K562 (cell line): ENCODE results near the gene ZNF785. TPM values are rescaled to one million over a fixed set of nuclear protein-coding genes. Genes with fewer than 3 reads are reported as not detected.

Experiments
- ATAC-seq: fragments of 200-7000 bp; cut with Tn5 transposase; 3 replicates; pipeline ENCODE4 v1.9.1; 2020; ENCODE audit warnings: moderate library complexity
- BruUV-seq: library from RNA; stranded (reverse); fragments of 400-500 nt; replicated peaks from 2 replicates; lab custom pipeline; 2021; lab: Mats Ljungman, UMichigan
- CTCF ChIA-PET: fragments of 300-600 bp; formaldehyde crosslinking; extraction: SDS; loops from one replicate; lab custom pipeline; 2021; ENCODE audit warnings: low intra/inter-chr PET ratio; lab: Yijun Ruan, JAX
- POLR2A ChIA-PET: fragments of 300-600, 350-650 bp; sonication (Branson Sonifier 250); formaldehyde crosslinking; extraction: SDS; loops from one replicate; lab custom pipeline; 2021; ENCODE audit warnings: antibody characterized with exemption, inconsistent platforms; lab: Yijun Ruan, JAX
- DNase-seq, 4 experiments: peaks; one replicate each; pipeline versions ENCODE4 v3.0.0 to v3.0.0-alpha.2; 2011 to 2018; ENCODE audit warnings: low spot score in 3 of 4, mixed read lengths in 3 of 4; ENCODE audit errors: extremely low read depth in 1 of 4
- FAIRE-seq: peaks from 2 replicates; lab custom pipeline; 2011; peaks lifted over from hg19 to GRCh38; lab: Jason Lieb, UNC
- H2AFZ ChIP-seq: 2 replicates; pipeline ENCODE4 v1.6.0; 2011; ENCODE audit warnings: low read depth, low read length, control low read depth, inconsistent platforms
- H3K27ac ChIP-seq: fragments of 200-600 bp; 3 replicates; pipeline ENCODE4 v1.8.0; 2011; ENCODE audit warnings: low read depth, mild to moderate bottlenecking, control low read depth, inconsistent platforms, low read length, moderate library complexity, mixed read lengths; ENCODE audit errors: extremely low read depth
- H3K27me3 ChIP-seq, 2 experiments: fragments of 300-600 bp in 1 of 2; 2 replicates in 1 of 2; 3 replicates in 1 of 2; pipeline versions ENCODE4 v1.6.0 to v1.8.0; 2011; ENCODE audit warnings: inconsistent platforms in 2 of 2, low read length in 2 of 2, mild to moderate bottlenecking in 1 of 2, mixed read lengths in 1 of 2, moderate library complexity in 1 of 2; ENCODE audit not compliant: control insufficient read depth in 2 of 2, insufficient read depth in 2 of 2
- H3K36me3 ChIP-seq: fragments of 300-600 bp; 3 replicates; pipeline ENCODE4 v1.8.0; 2011; ENCODE audit warnings: mild to moderate bottlenecking, low read length, inconsistent platforms; ENCODE audit not compliant: control insufficient read depth, insufficient read depth
- H3K4me1 ChIP-seq, 2 experiments: fragments of 200-600 bp in 1 of 2; replicated peaks in 1 of 2; 2 replicates in 1 of 2; 3 replicates in 1 of 2; pipeline versions ENCODE4 v1.5.1 to v1.8.0; 2011; ENCODE audit warnings: inconsistent platforms in 2 of 2, low read length in 2 of 2, mild to moderate bottlenecking in 1 of 2, mixed read lengths in 1 of 2, moderate library complexity in 1 of 2; ENCODE audit not compliant: control insufficient read depth in 2 of 2, insufficient read depth in 2 of 2
- H3K4me2 ChIP-seq: 2 replicates; pipeline ENCODE4 v1.6.1; 2011; ENCODE audit warnings: low read length, control low read depth, inconsistent platforms, mixed read lengths; ENCODE audit not compliant: insufficient read depth
- H3K4me3 ChIP-seq: fragments of 200-600 bp; sonication (generic), shearing (Covaris generic); 2 replicates; pipeline ENCODE4 v1.5.1; 2016; ENCODE audit warnings: control low read depth, inconsistent platforms
- H3K79me2 ChIP-seq: fragments of 200-600 bp; 3 replicates; pipeline ENCODE4 v1.8.0; 2011; ENCODE audit warnings: low read length, inconsistent platforms; ENCODE audit not compliant: control insufficient read depth, insufficient read depth
- H3K9ac ChIP-seq, 2 experiments: 2 replicates each; pipeline versions ENCODE4 v1.6.0 to v1.6.1; 2011; ENCODE audit warnings: low read depth in 2 of 2, low read length in 2 of 2, control low read depth in 1 of 2, inconsistent platforms in 1 of 2, mild to moderate bottlenecking in 1 of 2, mixed read lengths in 1 of 2; ENCODE audit not compliant: insufficient read depth in 1 of 2
- H3K9me1 ChIP-seq: one replicate; pipeline ENCODE4 v1.6.0; 2011; ENCODE audit warnings: inconsistent platforms, mild to moderate bottlenecking, low read length, moderate library complexity; ENCODE audit not compliant: control insufficient read depth, insufficient read depth
- H3K9me3 ChIP-seq: replicated peaks from 2 replicates; pipeline ENCODE4 v1.5.1; 2011; ENCODE audit warnings: low read depth, low read length, inconsistent platforms; ENCODE audit not compliant: control insufficient read depth, insufficient read depth
- H4K20me1 ChIP-seq: replicated peaks from 2 replicates; pipeline ENCODE4 v1.6.1; 2011; ENCODE audit warnings: low read length, inconsistent platforms, mixed read lengths; ENCODE audit not compliant: control insufficient read depth, insufficient read depth
- CHD2 ChIP-seq: IDR thresholded peaks from 2 replicates; pipeline ENCODE4 v1.6.1; 2011; ENCODE audit warnings: low read depth, low read length
- EP300 ChIP-seq: IDR thresholded peaks from 2 replicates; pipeline ENCODE4 v1.6.1; 2012; ENCODE audit warnings: low read length, improper control_type of control experiment
- ZC3H4 ChIP-seq: sonication (generic); formaldehyde crosslinking; IDR thresholded peaks from 2 replicates; pipeline ENCODE4 v1.9.0; 2021; ENCODE audit warnings: missing genetic modification reagents, borderline replicate concordance
- WGBS: fragments of 100-300 bp; shearing (Covaris generic); methylation state at CpG from one replicate; pipeline ENCODE4 v1.1.6; 2016; ENCODE audit warnings: low coverage, mixed read lengths; ENCODE audit not compliant: insufficient coverage; ENCODE audit errors: missing lambda C conversion rate; 5-methylcytosine and 5-hydroxymethylcytosine counted together
- in situ Hi-C: fragments of 300-500 bp; cut with MboI; formaldehyde crosslinking; loops from 4 replicates; pipeline ENCODE4 v1.15.0; 2018; ENCODE audit warnings: inconsistent platforms, mixed read lengths
- intact Hi-C: fragments of 100-400 bp; cut with micrococcal nuclease; formaldehyde crosslinking; loops from 2 replicates; pipeline ENCODE4 v1.14.2; 2022
- polyA plus RNA-seq, 8 experiments: library from polyadenylated mRNA; depleted of rRNA in 4 of 8; stranded (reverse) in 5 of 8; unstranded in 3 of 8; fragments of >200 nt; fragmentation: Nextera tagmentation in 2 of 8; fragmentation: Illumina TruSeq in 1 of 8; extraction: Ambion mirVana in 2 of 8; extraction: Trizol in 1 of 8; gene quantifications; 2 replicates each; pipeline versions ENCODE4 v1.2.1 to v1.2.3, GENCODE V29; 2011 to 2014; ENCODE audit warnings: inconsistent platforms in 1 of 8, missing spikeins in 1 of 8
- total RNA-seq, 7 experiments: library from RNA; depleted of rRNA in 6 of 7; stranded (reverse); fragments of >200 nt in 6 of 7; fragmentation: Illumina TruSeq in 2 of 7; extraction: Trizol in 2 of 7; gene quantifications; 2 replicates each; pipeline versions ENCODE4 v1.2.1 to v1.2.3, GENCODE V29; 2011 to 2021; ENCODE audit warnings: low replicate concordance in 1 of 7
- TF ChIP-seq, protein P1 (sequence below), 2 experiments: fragments of 450-650 bp; IDR thresholded peaks; 2 replicates each; pipeline ENCODE4 v1.6.1; 2016
- TF ChIP-seq, protein P2 (sequence below), 3 experiments: fragments of 200-800 bp in 1 of 3; sonication (Bioruptor generic) in 1 of 3; sonication (generic) in 1 of 3; formaldehyde crosslinking in 1 of 3; IDR thresholded peaks; 2 replicates each; pipeline versions ENCODE4 v1.6.1 to v1.8.0; 2016 to 2022; ENCODE audit warnings: mild to moderate bottlenecking in 2 of 3, missing compliant biosample characterization in 2 of 3, missing genetic modification characterization in 2 of 3, missing genetic modification reagents in 1 of 3
- TF ChIP-seq, protein P3 (sequence below): sonication (generic); formaldehyde crosslinking; IDR thresholded peaks from 2 replicates; pipeline ENCODE4 v1.8.0; 2022; ENCODE audit warnings: mild to moderate bottlenecking, missing genetic modification reagents

The ZNF785 gene
- total and polyA plus RNA-seq, 9 of the 15 experiments (the other 6 are each of a cell fraction or from before 2014, with no cell fraction given) = 0.64 to 11.0 (median 6.4) TPM

DNA sequence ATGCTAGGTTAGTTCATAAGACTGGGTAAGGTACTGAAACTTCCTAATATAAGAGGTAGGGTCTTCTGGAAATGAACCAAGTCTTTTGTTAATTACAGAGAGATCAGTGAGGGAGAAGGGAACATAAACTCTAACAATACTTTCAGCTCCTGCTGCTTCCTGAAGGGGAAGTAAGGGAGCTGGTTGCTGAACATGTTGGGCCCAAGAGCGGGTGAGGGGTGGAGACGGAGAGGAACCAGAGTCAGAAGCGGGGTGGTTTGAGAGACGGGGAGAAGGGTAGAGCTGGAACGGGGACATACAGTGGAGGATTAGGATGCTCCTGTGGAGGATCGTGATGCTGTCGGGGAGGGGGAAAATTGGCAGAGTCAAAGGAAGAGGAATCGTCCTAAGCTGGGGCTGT lies 39.4 kb downstream of the ZNF785 start:
- in situ Hi-C loops = no loop called here
- WGBS = 54% methylated on average over 8 of the region's 8 CpGs

More for the DNA sequence above, 39.4 kb downstream of the ZNF785 start:
- DNase-seq (no peak), ATAC-seq (no peak), FAIRE-seq (no peak)
- BruUV-seq = no TSS peak
- Histone ChIP-seq H3K27ac (no peak overlapping the region), H3K4me1 (peaks cover 13 to 33% of the 10 kb centered on the region in 2 experiments; a peak in 4 of 5 replicates), H4K20me1 (peaks cover 5% of the 10 kb centered on the region; the same call in 1 of the 2 replicates), H3K27me3 (no peaks in the 10 kb centered on the region), H3K9ac (no peak overlapping the region; a peak in 1 of 4 replicates), H3K9me3 (no peaks in the 10 kb centered on the region), H3K4me2 (no peak overlapping the region), H2AFZ (no peak overlapping the region), H3K36me3 (no peaks in the 10 kb centered on the region), H3K9me1 (no peaks in the 10 kb centered on the region), H3K79me2 (no peaks in the 10 kb centered on the region), H3K4me3 (no peak overlapping the region)
- intact Hi-C loops = no loop called here
- CTCF ChIA-PET = no interaction called here
- TF ChIP-seq EP300 (no peak), ZC3H4 (CRISPR knock-in tag) (no peak), CHD2 (no peak)
- TF ChIP-seq, protein P1, sequence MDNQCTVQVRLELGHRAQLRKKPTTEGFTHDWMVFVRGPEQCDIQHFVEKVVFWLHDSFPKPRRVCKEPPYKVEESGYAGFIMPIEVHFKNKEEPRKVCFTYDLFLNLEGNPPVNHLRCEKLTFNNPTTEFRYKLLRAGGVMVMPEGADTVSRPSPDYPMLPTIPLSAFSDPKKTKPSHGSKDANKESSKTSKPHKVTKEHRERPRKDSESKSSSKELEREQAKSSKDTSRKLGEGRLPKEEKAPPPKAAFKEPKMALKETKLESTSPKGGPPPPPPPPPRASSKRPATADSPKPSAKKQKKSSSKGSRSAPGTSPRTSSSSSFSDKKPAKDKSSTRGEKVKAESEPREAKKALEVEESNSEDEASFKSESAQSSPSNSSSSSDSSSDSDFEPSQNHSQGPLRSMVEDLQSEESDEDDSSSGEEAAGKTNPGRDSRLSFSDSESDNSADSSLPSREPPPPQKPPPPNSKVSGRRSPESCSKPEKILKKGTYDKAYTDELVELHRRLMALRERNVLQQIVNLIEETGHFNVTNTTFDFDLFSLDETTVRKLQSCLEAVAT (IDR thresholded peaks at IDR 0.05) = peak in 1 of 2 experiments; percentile 34; a peak in 1 of 4 replicates
- TF ChIP-seq, protein P2, sequence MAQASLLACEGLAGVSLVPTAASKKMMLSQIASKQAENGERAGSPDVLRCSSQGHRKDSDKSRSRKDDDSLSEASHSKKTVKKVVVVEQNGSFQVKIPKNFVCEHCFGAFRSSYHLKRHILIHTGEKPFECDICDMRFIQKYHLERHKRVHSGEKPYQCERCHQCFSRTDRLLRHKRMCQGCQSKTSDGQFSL (CRISPR knock-in tag; IDR thresholded peaks at IDR 0.05) = no peak
- TF ChIP-seq, protein P2 (tag; IDR thresholded peaks at IDR 0.05) = no peak
- TF ChIP-seq, protein P3, sequence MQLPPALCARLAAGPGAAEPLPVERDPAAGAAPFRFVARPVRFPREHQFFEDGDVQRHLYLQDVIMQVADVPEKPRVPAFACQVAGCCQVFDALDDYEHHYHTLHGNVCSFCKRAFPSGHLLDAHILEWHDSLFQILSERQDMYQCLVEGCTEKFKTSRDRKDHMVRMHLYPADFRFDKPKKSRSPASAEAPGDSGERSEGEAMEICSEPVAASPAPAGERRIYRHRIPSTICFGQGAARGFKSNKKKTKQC (CRISPR knock-in tag) = no peak
- POLR2A ChIA-PET = interaction anchor here (0.6 to 2.4 kb wide), 4 partner anchors 9 to 74 kb away, joined by 3 to 14 read pairs (median 7); partner anchors contain the start of genes ZNF747 and ZNF764
